Measurements from ENCODE around the gene DSP. TPM values are rescaled to one million over a fixed set of nuclear protein-coding genes. Genes with fewer than 3 reads are reported as not detected.

DSP gene
- total and polyA plus RNA-seq, 12 donors = 4.1 to 61.4 (median 38.8) TPM

- TF ChIP-seq CTCF (IDR thresholded peaks at IDR 0.05) (no peak), POLR2A (IDR thresholded peaks at IDR 0.05) (peak in 1 of 2 donors; percentile 14)
- Histone ChIP-seq H3K9me3 (replicated peaks in 1 of 3) (no peaks in the 10 kb centered on the region), H3K4me3 (peak overlapping the region in 1 of 4 donors; percentile 70), H3K4me1 (replicated peaks in 1 of 2) (peaks cover 3 to 25% of the 10 kb centered on the region in 2 donors), H3K27ac (peak overlapping the region in 4 of 5 donors; percentile 23 to 89 (median 72)), H3K36me3 (replicated peaks in 1 of 2) (no peaks in the 10 kb centered on the region), H3K27me3 (peaks cover 5% of the 10 kb centered on the region)
- intact Hi-C loops (cut with DNase I) = no loop called here
- 41 to 54% (median 44%) methylated on average over 13 of the region's 13 CpGs for WGBS, 4 donors
- peak in 3 of 7 donors; percentile 23 to 26 (median 26) for DNase-seq
Measured at GRCh38 chr6:7543789-7544424, 2.4 kb downstream of the DSP start.

GRCh38 chr6:7544597-7544996, 3.1 kb downstream of the DSP start:
- H3K4me3 ChIP-seq = no peak overlapping the region
- peaks cover 4 to 27% of the 10 kb centered on the region in 2 donors for H3K4me1 ChIP-seq (replicated peaks in 1 of 2)
- intact Hi-C loops (cut with DNase I) = no loop called here
- DNase-seq = no peak
- peaks cover 5% of the 10 kb centered on the region for H3K27me3 ChIP-seq
- no peaks in the 10 kb centered on the region for H3K9me3 ChIP-seq (replicated peaks in 1 of 3)
- TF ChIP-seq POLR2A (IDR thresholded peaks at IDR 0.05) (no peak), CTCF (IDR thresholded peaks at IDR 0.05) (no peak)
- no peaks in the 10 kb centered on the region for H3K36me3 ChIP-seq (replicated peaks in 1 of 2)
- WGBS, 4 donors = 73 to 87% (median 78%) methylated on average over 3 of the region's 3 CpGs
- no peak overlapping the region for H3K27ac ChIP-seq

GRCh38 chr6:7545316-7546019, 4.0 kb downstream of the DSP start:
- Histone ChIP-seq H3K36me3 (replicated peaks in 1 of 2) (no peaks in the 10 kb centered on the region), H3K4me1 (replicated peaks in 1 of 2) (peaks cover 8 to 27% of the 10 kb centered on the region in 2 donors), H3K4me3 (no peak overlapping the region), H3K27ac (peak overlapping the region in 3 of 5 donors; percentile 54 to 87 (median 82)), H3K9me3 (replicated peaks in 1 of 3) (no peaks in the 10 kb centered on the region), H3K27me3 (peaks cover 5% of the 10 kb centered on the region)
- no peak for DNase-seq
- TF ChIP-seq CTCF (IDR thresholded peaks at IDR 0.05) (no peak), POLR2A (IDR thresholded peaks at IDR 0.05) (no peak)
- intact Hi-C loops (cut with DNase I) = no loop called here
- 82 to 87% (median 83%) methylated on average over 12 of the region's 12 CpGs for WGBS, 4 donors

- TF ChIP-seq CTCF (IDR thresholded peaks at IDR 0.05) (no peak), POLR2A (IDR thresholded peaks at IDR 0.05) (no peak)
- H3K4me3 ChIP-seq = no peak overlapping the region
- peaks cover 5% of the 10 kb centered on the region for H3K27me3 ChIP-seq
- no peaks in the 10 kb centered on the region for H3K36me3 ChIP-seq (replicated peaks in 1 of 2)
- 44 to 60% (median 53%) methylated on average over 6 of the region's 6 CpGs for WGBS, 4 donors
- peak overlapping the region in 3 of 5 donors; percentile 54 to 87 (median 82) for H3K27ac ChIP-seq
- H3K9me3 ChIP-seq (replicated peaks in 1 of 3) = no peaks in the 10 kb centered on the region
- intact Hi-C loops (cut with DNase I) = no loop called here
- DNase-seq = peak in 3 of 7 donors; percentile 24 to 53 (median 44)
- H3K4me1 ChIP-seq (replicated peaks in 1 of 2) = peaks cover 14 to 28% of the 10 kb centered on the region in 2 donors
Measured at GRCh38 chr6:7546020-7546369, 4.5 kb downstream of the DSP start.
